HepG2 (cell line): ENCODE results near the gene STX1B. TPM values are rescaled to one million over a fixed set of nuclear protein-coding genes. Genes with fewer than 3 reads are reported as not detected.
A peak's percentile ranks its signal among the peaks of the same experiment; 100 is the strongest.

Experiments
- ELF4 ChIP-seq: sonication (generic); formaldehyde crosslinking; IDR thresholded peaks from 2 replicates; pipeline ENCODE4 v1.5.0; 2020; ENCODE audit warnings: missing genetic modification reagents, mild to moderate bottlenecking, moderate library complexity, borderline replicate concordance
- GATAD2A ChIP-seq: IDR thresholded peaks from 2 replicates; pipeline ENCODE4 v1.6.1; 2016
- MYC ChIP-seq: sonication (generic); formaldehyde crosslinking; IDR thresholded peaks from 2 replicates; pipeline ENCODE4 v1.9.0; 2021; ENCODE audit warnings: missing genetic modification reagents, borderline replicate concordance
- PHF5A ChIP-seq: IDR thresholded peaks from one replicate; pipeline ENCODE4 v1.6.1; 2018; ENCODE audit warnings: low read depth, missing genetic modification reagents; ENCODE audit not compliant: unreplicated experiment
- POLR2AphosphoS5 ChIP-seq: IDR thresholded peaks from 2 replicates; pipeline ENCODE4 v1.6.1; 2012; ENCODE audit warnings: low read depth, low read length
- SAP130 ChIP-seq: IDR thresholded peaks from 2 replicates; pipeline ENCODE4 v1.6.1; 2016; ENCODE audit warnings: low read depth
- ZFYVE20 ChIP-seq: sonication (generic); formaldehyde crosslinking; IDR thresholded peaks from 2 replicates; pipeline ENCODE4 v1.8.0; 2023; ENCODE audit warnings: low read depth, mild to moderate bottlenecking, moderate library complexity, missing genetic modification reagents, borderline replicate concordance
- ZNF136 ChIP-seq: sonication (generic); formaldehyde crosslinking; IDR thresholded peaks from 2 replicates; pipeline ENCODE4 v1.8.1; 2022; ENCODE audit warnings: low read depth, mild to moderate bottlenecking, moderate library complexity, missing genetic modification reagents
- ZNF230 ChIP-seq: sonication (generic); formaldehyde crosslinking; IDR thresholded peaks from 2 replicates; pipeline ENCODE4 v1.4.0; 2020; ENCODE audit warnings: mild to moderate bottlenecking, missing genetic modification reagents
- ZNF549 ChIP-seq: sonication (generic); formaldehyde crosslinking; IDR thresholded peaks from 2 replicates; pipeline ENCODE4 v1.5.0; 2020; ENCODE audit warnings: missing genetic modification reagents
- ZNF720 ChIP-seq: sonication (generic); formaldehyde crosslinking; IDR thresholded peaks from 2 replicates; pipeline ENCODE4 v1.4.0; 2020; ENCODE audit warnings: missing genetic modification reagents
- ZNF766 ChIP-seq: sonication (generic); formaldehyde crosslinking; IDR thresholded peaks from 2 replicates; pipeline ENCODE4 v1.5.0; 2020; ENCODE audit warnings: missing genetic modification reagents, borderline replicate concordance
- polyA plus RNA-seq, 8 experiments: library from polyadenylated mRNA; depleted of rRNA in 3 of 8; stranded (reverse) in 7 of 8; unstranded in 1 of 8; fragments of >200 nt; fragmentation: Illumina TruSeq in 4 of 8; extraction: Trizol in 4 of 8; gene quantifications; 2 replicates each; pipeline versions ENCODE4 v1.2.1 to v1.2.3, GENCODE V29; 2011 to 2016; ENCODE audit warnings: low read depth in 4 of 8, missing spikeins in 1 of 8, mixed read lengths in 1 of 8; ENCODE audit not compliant: insufficient read depth in 1 of 8
- total RNA-seq, 5 experiments: library from RNA; depleted of rRNA; stranded (reverse); fragments of >200 nt; fragmentation: Illumina TruSeq; extraction: Trizol; gene quantifications; 2 replicates each; pipeline ENCODE4 v1.2.3, GENCODE V29; 2016; ENCODE audit warnings: low read depth in 1 of 5
- TF ChIP-seq, protein P1 (sequence below): sonication (generic); formaldehyde crosslinking; IDR thresholded peaks from 2 replicates; pipeline ENCODE4 v1.9.0; 2022; ENCODE audit warnings: missing genetic modification reagents, mild to moderate bottlenecking, borderline replicate concordance
- TF ChIP-seq, protein P2 (sequence below): sonication (generic); formaldehyde crosslinking; IDR thresholded peaks from 2 replicates; pipeline ENCODE4 v1.4.0; 2020; ENCODE audit warnings: low read depth, missing genetic modification reagents
- TF ChIP-seq, protein P3 (sequence below): sonication (generic); formaldehyde crosslinking; IDR thresholded peaks from 2 replicates; pipeline ENCODE4 v1.5.1; 2020; ENCODE audit warnings: missing genetic modification reagents, mild to moderate bottlenecking, borderline replicate concordance
- TF ChIP-seq, protein P4 (sequence below): sonication (generic); formaldehyde crosslinking; IDR thresholded peaks from 2 replicates; pipeline ENCODE4 v1.8.0; 2022; ENCODE audit warnings: missing genetic modification reagents, low read depth, mild to moderate bottlenecking, borderline replicate concordance
- TF ChIP-seq, protein P5 (sequence below): sonication (generic); formaldehyde crosslinking; IDR thresholded peaks from 2 replicates; pipeline ENCODE4 v1.8.1; 2023; ENCODE audit warnings: mild to moderate bottlenecking, inconsistent platforms, moderate library complexity, missing genetic modification reagents, borderline replicate concordance
- TF ChIP-seq, protein P6 (sequence below): fragments of 450-650 bp; IDR thresholded peaks from 2 replicates; pipeline ENCODE4 v1.6.1; 2016

Gene STX1B
- total and polyA plus RNA-seq, 2 of the 13 experiments (the other 11 are each of a cell fraction or from before 2014, with no cell fraction given) = 2.1 to 3.0 TPM

DNA sequence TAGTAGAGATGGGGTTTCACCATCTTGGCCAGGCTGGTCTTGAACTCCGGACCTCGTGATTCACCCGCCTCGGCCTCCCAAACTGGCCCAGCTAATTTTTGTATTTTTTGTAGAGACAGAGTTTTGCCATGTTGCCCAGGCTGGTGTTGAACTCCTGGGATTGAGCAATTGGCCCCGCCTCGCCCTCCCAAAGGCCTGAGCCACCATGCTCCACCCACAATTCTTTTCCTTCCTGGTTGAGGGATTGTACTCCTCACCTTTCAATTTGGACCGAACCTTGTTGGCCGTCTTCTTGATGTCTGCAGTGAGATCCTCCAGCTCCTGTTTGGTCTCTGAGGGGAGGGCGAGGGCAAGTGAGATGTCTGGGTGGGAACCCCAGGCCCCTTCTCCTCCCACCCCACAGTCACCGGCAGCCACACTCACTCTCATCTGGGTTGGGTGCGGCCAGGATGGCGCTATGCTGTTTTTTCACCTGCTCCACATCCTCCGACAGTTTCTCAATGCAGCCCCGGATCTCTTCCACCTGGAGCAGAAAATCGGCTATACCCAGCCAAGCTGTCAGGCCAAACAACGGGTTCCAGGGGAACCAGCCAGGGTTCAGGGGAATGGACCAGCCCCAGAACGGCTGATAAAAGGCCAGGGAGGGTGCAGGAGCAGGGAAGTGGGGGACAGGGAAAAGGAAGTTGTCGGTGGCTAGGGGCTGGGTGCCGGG, 9.6 kb downstream of the STX1B start (continued):
- TF ChIP-seq PHF5A (CRISPR knock-in tag) (no peak), MYC (no peak), ZNF720 (CRISPR knock-in tag) (no peak), POLR2AphosphoS5 (no peak), ZNF766 (CRISPR knock-in tag) (no peak), GATAD2A (CRISPR knock-in tag) (no peak), SAP130 (no peak), ELF4 (CRISPR knock-in tag) (no peak), ZNF549 (no peak), ZFYVE20 (CRISPR knock-in tag) (no peak), ZNF230 (no peak), ZNF136 (CRISPR knock-in tag) (no peak)
- TF ChIP-seq, protein P1, sequence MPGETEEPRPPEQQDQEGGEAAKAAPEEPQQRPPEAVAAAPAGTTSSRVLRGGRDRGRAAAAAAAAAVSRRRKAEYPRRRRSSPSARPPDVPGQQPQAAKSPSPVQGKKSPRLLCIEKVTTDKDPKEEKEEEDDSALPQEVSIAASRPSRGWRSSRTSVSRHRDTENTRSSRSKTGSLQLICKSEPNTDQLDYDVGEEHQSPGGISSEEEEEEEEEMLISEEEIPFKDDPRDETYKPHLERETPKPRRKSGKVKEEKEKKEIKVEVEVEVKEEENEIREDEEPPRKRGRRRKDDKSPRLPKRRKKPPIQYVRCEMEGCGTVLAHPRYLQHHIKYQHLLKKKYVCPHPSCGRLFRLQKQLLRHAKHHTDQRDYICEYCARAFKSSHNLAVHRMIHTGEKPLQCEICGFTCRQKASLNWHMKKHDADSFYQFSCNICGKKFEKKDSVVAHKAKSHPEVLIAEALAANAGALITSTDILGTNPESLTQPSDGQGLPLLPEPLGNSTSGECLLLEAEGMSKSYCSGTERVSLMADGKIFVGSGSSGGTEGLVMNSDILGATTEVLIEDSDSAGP = 0 out of 2 replicates have a peak, but pooled peaks have one; percentile 11
- TF ChIP-seq, protein P2, sequence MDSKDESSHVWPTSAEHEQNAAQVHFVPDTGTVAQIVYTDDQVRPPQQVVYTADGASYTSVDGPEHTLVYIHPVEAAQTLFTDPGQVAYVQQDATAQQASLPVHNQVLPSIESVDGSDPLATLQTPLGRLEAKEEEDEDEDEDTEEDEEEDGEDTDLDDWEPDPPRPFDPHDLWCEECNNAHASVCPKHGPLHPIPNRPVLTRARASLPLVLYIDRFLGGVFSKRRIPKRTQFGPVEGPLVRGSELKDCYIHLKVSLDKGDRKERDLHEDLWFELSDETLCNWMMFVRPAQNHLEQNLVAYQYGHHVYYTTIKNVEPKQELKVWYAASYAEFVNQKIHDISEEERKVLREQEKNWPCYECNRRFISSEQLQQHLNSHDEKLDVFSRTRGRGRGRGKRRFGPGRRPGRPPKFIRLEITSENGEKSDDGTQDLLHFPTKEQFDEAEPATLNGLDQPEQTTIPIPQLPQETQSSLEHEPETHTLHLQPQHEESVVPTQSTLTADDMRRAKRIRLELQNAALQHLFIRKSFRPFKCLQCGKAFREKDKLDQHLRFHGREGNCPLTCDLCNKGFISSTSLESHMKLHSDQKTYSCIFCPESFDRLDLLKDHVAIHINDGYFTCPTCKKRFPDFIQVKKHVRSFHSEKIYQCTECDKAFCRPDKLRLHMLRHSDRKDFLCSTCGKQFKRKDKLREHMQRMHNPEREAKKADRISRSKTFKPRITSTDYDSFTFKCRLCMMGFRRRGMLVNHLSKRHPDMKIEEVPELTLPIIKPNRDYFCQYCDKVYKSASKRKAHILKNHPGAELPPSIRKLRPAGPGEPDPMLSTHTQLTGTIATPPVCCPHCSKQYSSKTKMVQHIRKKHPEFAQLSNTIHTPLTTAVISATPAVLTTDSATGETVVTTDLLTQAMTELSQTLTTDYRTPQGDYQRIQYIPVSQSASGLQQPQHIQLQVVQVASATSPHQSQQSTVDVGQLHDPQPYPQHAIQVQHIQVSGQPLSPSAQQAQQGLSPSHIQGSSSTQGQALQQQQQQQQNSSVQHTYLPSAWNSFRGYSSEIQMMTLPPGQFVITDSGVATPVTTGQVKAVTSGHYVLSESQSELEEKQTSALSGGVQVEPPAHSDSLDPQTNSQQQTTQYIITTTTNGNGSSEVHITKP = 0 out of 2 replicates have a peak, but pooled peaks have one; percentile 33
- TF ChIP-seq, protein P3, sequence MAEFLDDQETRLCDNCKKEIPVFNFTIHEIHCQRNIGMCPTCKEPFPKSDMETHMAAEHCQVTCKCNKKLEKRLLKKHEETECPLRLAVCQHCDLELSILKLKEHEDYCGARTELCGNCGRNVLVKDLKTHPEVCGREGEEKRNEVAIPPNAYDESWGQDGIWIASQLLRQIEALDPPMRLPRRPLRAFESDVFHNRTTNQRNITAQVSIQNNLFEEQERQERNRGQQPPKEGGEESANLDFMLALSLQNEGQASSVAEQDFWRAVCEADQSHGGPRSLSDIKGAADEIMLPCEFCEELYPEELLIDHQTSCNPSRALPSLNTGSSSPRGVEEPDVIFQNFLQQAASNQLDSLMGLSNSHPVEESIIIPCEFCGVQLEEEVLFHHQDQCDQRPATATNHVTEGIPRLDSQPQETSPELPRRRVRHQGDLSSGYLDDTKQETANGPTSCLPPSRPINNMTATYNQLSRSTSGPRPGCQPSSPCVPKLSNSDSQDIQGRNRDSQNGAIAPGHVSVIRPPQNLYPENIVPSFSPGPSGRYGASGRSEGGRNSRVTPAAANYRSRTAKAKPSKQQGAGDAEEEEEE (CRISPR knock-in tag) = no peak
- TF ChIP-seq, protein P4, sequence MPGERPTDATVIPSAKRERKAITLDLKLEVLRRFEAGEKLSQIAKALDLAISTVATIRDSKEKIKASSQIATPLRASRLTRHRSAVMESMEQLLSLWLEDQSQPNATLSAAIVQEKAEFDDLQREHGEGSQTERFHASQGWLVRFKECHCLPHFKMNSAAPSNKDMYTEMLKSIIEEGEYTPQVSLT (CRISPR knock-in tag) = no peak
- TF ChIP-seq, protein P5, sequence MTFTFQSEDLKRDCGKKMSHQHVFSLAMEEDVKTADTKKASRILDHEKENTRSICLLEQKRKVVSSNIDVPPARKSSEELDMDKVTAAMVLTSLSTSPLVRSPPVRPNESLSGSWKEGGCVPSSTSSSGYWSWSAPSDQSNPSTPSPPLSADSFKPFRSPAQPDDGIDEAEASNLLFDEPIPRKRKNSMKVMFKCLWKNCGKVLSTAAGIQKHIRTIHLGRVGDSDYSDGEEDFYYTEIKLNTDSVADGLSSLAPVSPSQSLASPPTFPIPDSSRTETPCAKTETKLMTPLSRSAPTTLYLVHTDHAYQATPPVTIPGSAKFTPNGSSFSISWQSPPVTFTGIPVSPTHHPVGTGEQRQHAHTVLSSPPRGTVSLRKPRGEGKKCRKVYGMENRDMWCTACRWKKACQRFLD (CRISPR knock-in tag) = no peak
- TF ChIP-seq, protein P6, sequence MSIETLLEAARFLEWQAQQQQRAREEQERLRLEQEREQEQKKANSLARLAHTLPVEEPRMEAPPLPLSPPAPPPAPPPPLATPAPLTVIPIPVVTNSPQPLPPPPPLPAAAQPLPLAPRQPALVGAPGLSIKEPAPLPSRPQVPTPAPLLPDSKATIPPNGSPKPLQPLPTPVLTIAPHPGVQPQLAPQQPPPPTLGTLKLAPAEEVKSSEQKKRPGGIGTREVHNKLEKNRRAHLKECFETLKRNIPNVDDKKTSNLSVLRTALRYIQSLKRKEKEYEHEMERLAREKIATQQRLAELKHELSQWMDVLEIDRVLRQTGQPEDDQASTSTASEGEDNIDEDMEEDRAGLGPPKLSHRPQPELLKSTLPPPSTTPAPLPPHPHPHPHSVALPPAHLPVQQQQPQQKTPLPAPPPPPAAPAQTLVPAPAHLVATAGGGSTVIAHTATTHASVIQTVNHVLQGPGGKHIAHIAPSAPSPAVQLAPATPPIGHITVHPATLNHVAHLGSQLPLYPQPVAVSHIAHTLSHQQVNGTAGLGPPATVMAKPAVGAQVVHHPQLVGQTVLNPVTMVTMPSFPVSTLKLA = no peak
